Ovary (tissue), 3 donors: Measurements from ENCODE around the gene PLA2G2E.

Experiments used
- EP300 ChIP-seq: sonication (generic); formaldehyde crosslinking; IDR thresholded peaks from one replicate; pipeline ENCODE4 v1.6.1; 2017; ENCODE audit warnings: antibody characterized with exemption
- POLR2A ChIP-seq: fragments of 450-650 bp; IDR thresholded peaks from one replicate; pipeline ENCODE4 v1.6.1; 2017; ENCODE audit warnings: antibody characterized with exemption, mild to moderate bottlenecking, moderate library complexity
- TF ChIP-seq, protein P1 (sequence below), 3 donors: fragments of 450-650 bp in 2 of 3; fragments of 200-600 bp in 1 of 3; IDR thresholded peaks; one replicate each; pipeline versions ENCODE4 v1.5.1 to v1.8.0; 2016 to 2022; ENCODE audit warnings: antibody characterized with exemption in 3 of 3, mild to moderate bottlenecking in 1 of 3
- donor health status: DM: no; HTN: no; CAD: no.

DNA sequence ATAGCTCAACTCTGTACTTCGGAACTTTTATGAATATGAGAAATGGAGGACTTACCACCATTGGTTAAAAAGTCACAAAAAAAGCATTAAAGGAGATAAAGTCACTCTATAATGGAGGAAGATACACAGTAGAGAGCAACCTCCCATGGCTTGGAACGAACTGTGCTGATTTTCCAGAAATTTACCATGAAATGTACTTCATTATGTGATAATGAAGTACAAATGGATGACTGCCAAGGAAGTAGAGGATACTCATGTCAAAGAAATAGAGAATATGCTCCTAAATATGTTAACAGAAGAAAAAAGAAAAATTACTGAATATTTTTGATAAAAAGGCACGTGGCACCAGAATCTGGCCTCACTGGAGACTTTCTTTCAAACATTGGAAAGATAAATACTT lies 23.6 kb upstream of the PLA2G2E start:
- no peak for TF ChIP-seq POLR2A
- TF ChIP-seq, protein P1, sequence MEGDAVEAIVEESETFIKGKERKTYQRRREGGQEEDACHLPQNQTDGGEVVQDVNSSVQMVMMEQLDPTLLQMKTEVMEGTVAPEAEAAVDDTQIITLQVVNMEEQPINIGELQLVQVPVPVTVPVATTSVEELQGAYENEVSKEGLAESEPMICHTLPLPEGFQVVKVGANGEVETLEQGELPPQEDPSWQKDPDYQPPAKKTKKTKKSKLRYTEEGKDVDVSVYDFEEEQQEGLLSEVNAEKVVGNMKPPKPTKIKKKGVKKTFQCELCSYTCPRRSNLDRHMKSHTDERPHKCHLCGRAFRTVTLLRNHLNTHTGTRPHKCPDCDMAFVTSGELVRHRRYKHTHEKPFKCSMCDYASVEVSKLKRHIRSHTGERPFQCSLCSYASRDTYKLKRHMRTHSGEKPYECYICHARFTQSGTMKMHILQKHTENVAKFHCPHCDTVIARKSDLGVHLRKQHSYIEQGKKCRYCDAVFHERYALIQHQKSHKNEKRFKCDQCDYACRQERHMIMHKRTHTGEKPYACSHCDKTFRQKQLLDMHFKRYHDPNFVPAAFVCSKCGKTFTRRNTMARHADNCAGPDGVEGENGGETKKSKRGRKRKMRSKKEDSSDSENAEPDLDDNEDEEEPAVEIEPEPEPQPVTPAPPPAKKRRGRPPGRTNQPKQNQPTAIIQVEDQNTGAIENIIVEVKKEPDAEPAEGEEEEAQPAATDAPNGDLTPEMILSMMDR (IDR thresholded peaks at IDR 0.05) = no peak
- TF ChIP-seq EP300 = no peak
